Activated T-cell treated with anti-CD3 and anti-CD28 coated beads, Interleukin-2, amount 50 U/mL, for 72 hours (primary cell): ENCODE results near the gene SAMD14. TPM values are rescaled to one million over a fixed set of nuclear protein-coding genes. Genes with fewer than 3 reads are reported as not detected.

Source experiments
- ATAC-seq, 2 donors: fragments of 150-1000 bp; cut with Tn5 transposase; replicated peaks in 1 of 2; 2 replicates each; pipeline ENCODE4 v1.10.0; 2021; ENCODE audit warnings: moderate library complexity in 2 of 2, mild to moderate bottlenecking in 1 of 2
- DNase-seq, 2 donors: peaks; one replicate each; pipeline ENCODE4 v3.0.0; 2021 to 2022; ENCODE audit warnings: mixed read lengths in 1 of 2
- H3K27ac Mint-ChIP-seq: one replicate; pipeline ENCODE4 v1.8.0; 2022; ENCODE audit warnings: mild to moderate bottlenecking, moderate library complexity, mixed read lengths
- H3K27me3 Mint-ChIP-seq: one replicate; pipeline ENCODE4 v1.8.0; 2022; ENCODE audit warnings: low read depth, mixed read lengths
- H3K36me3 Mint-ChIP-seq, 2 donors: one replicate each; pipeline ENCODE4 v1.8.0; 2022; ENCODE audit warnings: mixed read lengths in 2 of 2, mild to moderate bottlenecking in 1 of 2; ENCODE audit not compliant: insufficient read depth in 2 of 2
- H3K4me1 Mint-ChIP-seq: one replicate; pipeline ENCODE4 v1.8.0; 2022; ENCODE audit warnings: low read depth, mixed read lengths
- H3K4me3 Mint-ChIP-seq, 2 donors: one replicate each; pipeline ENCODE4 v1.8.0; 2022; ENCODE audit warnings: mild to moderate bottlenecking in 2 of 2, mixed read lengths in 2 of 2, moderate library complexity in 2 of 2
- H3K9me3 Mint-ChIP-seq, 2 donors: one replicate each; pipeline ENCODE4 v1.8.0; 2022; ENCODE audit warnings: mixed read lengths in 2 of 2
- total RNA-seq, 2 donors: library from RNA; stranded (reverse); gene quantifications; one replicate each; pipeline ENCODE4 v1.2.3, GENCODE V29; 2022

SAMD14 gene
- total RNA-seq, 2 donors from 2014 or later, result 3.3 to 6.9 TPM

DNA sequence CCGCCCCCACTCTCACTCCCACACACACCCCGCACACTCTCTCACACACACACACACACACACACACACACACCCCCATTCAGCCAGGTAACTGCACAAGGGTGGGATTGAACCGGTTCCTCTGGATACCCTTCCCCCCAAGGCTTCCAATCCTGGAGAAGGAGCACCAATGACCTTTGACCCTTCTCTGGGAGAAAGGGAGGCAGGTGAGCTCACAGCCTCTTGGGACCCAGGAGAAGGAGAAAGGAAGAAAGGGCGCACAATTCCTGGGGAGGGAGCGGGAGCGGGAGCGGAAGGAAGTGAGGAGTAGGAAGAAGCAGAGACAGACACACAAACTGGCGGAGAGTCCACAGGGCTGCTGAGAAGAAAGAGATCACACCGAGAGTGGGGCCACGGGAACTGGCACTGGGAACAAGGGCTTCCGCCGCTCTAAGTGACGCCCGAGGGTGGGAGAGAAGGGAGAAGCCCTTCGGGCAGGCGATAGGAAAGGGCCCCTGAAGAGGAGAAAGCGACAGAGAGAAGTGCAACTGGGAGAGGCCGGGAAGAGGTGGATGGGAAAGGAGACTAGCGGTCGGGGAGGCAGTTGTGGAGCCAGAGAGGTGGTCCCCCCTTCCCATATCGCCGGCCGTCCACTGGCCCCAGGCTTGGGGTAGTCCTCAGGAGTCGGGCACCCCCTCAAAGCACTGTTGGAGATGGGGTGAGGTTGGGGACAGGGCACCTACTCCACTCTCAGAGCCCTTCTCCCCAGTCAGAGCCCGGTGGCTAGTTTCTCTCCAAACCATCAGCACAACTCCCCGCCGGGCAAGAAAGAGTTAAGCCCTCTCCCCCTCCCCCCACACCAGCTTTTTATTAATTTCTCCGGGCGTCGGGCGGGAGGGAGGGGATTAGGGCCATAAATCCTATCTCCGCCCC lies 1.3 kb downstream of the SAMD14 start:
- Mint-ChIP-seq H3K4me3 (peak overlapping the region; percentile 55 to 70), H3K36me3 (peaks cover 3% of the 10 kb centered on the region in 2 donors), H3K27me3 (peaks cover 22% of the 10 kb centered on the region), H3K4me1 (peaks cover 31% of the 10 kb centered on the region), H3K27ac (peak overlapping the region; percentile 5), H3K9me3 (no peaks in the 10 kb centered on the region)
- DNase-seq (no peak), ATAC-seq (no peak)

DNA sequence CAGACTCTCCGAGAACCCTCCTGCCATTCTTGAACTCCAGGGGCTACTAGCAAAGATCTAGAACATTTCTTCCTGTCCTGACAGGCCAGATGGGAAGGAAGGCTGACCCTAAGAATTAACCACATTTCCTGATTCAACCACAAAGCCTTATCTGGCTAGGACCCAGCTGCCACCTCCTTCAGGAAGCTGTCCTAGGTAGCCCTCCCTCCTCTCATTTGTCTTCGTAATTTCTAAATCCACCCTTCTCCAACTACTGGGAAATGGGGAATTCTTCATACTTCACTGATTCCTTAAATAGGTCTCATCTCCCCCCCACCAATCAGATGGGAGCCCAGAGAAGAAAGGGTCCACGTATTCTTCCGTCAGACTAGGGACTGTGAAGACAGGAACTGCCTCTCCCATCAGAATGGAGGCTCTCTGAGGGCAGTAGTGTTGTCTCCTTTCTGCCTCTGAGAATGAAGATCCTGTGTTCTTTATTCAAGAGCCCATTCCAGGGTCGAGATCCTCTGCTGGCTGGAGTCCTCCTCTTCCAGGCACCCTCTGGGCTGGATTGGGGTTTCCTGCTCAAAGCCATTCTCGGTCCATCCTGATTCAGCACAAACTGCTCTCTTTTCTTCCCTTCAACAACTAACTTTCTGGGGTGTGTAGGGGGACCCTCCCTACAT lies 2.1 kb downstream of the SAMD14 start:
- Mint-ChIP-seq H3K4me3 (no peak overlapping the region), H3K27me3 (peaks cover 22% of the 10 kb centered on the region), H3K9me3 (no peaks in the 10 kb centered on the region), H3K36me3 (peaks cover 0 to 3% of the 10 kb centered on the region in 2 donors), H3K4me1 (peaks cover 31% of the 10 kb centered on the region), H3K27ac (peak overlapping the region; percentile 32)
- no peak for ATAC-seq
- no peak for DNase-seq

DNA sequence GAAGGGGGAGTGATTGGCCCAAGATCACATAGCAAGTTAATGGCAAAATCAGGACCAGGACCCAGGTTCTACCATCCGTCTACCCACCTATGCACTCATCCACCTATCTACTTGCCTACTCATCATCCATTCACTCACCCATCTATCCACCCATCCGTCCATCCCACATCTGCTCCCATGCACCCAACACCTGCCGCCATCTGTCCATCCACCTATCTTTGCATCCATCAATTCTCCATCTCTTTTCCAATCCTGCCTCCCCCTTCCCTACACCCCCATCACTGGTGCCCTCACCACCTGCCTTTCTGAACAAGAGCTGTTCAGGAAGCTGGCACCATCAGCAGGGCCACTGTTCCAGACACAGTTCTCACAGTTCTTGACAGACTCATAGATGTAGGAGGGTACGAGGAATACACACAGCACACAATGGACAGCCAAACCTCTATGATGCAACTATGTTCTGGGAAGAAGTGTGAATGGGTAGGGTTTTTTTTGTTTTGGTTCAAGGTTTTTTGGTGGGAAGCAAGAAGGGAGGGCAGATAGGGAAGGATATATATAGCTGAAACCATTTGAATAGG lies 4.5 kb downstream of the SAMD14 start:
- Mint-ChIP-seq H3K4me3 (no peak overlapping the region), H3K4me1 (peaks cover 12% of the 10 kb centered on the region), H3K36me3 (peaks cover 0 to 3% of the 10 kb centered on the region in 2 donors), H3K27ac (no peak overlapping the region), H3K9me3 (no peaks in the 10 kb centered on the region), H3K27me3 (peaks cover 16% of the 10 kb centered on the region)
- no peak for DNase-seq
- ATAC-seq, result no peak

DNA sequence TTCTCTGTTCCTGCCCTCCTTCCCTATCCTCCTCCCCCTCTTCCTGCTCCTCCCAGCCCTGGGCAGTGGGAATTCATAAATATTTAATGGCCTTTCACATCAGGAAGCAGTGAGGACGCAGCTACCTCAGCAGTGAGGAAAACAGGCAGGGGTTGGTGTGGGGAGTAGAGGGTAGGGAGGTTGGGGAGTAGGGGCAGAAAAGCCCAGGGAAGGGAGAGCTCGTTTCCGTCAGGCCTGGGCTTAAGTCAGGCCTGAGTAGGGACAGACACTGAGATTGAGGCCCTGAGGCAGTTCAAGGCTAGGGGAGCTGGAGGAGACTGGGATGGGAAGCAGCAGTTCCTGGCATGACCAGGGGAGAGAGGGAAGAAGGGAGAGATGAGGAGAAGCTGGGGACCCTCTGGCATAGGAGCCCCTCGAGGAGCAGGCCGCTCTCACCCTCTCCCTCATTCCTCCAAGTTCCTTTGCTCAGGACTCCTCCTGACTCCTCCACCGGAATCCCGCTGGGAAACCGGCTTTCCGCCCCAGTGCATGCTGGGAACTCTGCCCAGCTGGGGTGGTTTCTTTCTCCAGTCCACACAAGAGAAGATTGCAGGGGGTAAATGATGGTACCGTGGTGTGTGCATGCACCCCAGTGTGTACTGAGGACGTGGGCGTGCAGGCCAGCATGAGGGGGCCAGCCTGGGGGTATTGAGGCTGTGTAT lies 6.2 kb downstream of the SAMD14 start:
- Mint-ChIP-seq H3K27ac (no peak overlapping the region), H3K27me3 (peaks cover 26% of the 10 kb centered on the region), H3K4me1 (peaks cover 10% of the 10 kb centered on the region), H3K9me3 (no peaks in the 10 kb centered on the region), H3K36me3 (peaks cover 0 to 3% of the 10 kb centered on the region in 2 donors), H3K4me3 (no peak overlapping the region)
- ATAC-seq (no peak), DNase-seq (no peak)

DNA sequence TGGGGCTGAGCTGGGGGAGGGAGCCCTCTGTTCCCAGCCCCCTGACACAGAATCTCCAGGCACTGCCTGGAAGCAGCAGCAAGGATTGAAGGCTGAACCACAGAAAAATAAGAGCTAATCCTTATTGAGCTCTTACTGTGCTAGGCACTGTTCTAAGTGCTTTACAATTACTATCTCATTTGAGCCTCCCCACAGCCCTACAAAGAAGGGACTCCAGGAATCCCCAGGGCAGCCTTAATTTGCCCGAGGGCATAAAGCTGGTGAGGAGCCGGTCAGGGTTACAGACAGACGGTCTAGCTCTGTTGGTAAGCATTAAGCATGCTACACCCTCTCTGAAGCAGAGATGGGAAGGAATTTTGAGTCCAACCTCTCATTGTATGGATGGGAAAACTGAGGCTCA lies 7.0 kb downstream of the SAMD14 start:
- Mint-ChIP-seq H3K9me3 (no peaks in the 10 kb centered on the region), H3K4me1 (peaks cover 2% of the 10 kb centered on the region), H3K36me3 (no peaks in the 10 kb centered on the region), H3K27ac (no peak overlapping the region), H3K27me3 (peaks cover 26% of the 10 kb centered on the region), H3K4me3 (no peak overlapping the region)
- DNase-seq, result no peak
- ATAC-seq, result no peak

DNA sequence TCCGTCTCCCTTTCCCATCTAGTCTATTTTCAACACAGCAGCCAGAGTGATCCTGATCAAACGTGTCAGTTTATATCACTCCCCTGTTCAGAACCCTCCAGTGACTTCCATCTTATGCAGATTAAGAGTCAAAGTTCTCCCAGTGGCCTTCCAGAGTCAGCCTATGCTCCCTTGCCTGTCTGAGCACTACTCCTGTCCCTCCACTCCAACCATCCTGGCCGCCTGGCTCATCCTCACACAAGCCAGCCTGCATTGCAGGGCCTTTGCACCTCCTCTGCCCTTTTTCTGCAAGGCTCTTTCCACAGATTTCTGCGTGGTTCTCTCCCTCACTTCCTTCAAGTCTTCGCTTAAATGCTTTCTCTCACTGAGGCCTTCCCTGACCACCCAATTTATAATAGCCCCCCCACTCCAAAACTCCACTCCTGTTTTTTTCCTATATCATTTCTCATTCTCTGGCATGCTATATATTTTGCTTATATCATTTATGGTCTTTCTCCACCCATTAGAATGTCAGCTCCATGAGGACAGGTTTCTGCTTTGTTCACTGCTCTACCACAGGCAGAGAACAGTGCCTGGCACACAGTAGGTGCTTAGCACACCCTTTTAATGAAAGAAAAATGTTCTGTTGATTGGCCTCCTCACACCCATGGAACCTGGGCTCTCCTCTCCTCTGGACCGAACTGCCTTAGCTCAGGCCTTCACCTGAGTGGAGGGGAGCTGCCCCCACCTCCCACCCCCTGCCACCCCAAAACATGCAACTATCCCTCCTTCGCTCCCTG lies 9.3 kb downstream of the SAMD14 start:
- Mint-ChIP-seq H3K9me3 (no peaks in the 10 kb centered on the region), H3K4me1 (peaks cover 9% of the 10 kb centered on the region), H3K36me3 (no peaks in the 10 kb centered on the region), H3K27ac (no peak overlapping the region), H3K27me3 (peaks cover 43% of the 10 kb centered on the region), H3K4me3 (no peak overlapping the region)
- no peak for DNase-seq
- no peak for ATAC-seq

DNA sequence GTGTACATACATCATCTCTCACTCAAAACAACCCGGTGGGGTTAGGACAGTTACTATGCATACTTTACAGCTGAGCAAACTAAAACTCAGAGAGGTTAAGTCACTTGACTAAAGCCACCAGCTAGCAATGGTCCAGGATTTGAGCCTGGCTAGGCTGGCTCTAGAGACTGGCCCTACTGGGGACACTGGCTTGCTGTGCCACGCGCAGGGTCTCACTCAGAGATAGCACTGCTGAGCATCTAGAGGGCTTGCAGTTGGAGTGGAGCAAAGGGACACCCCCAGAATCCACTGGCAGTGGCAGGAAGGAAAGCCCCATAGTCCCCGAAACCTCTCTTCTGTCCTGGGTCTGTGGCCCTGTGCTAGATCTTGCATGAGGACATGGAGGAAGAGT lies 11.1 kb downstream of the SAMD14 start:
- H3K36me3 Mint-ChIP-seq, result peaks cover 0 to 2% of the 10 kb centered on the region in 2 donors
- ATAC-seq (no peak), DNase-seq (no peak)
- peaks cover 52% of the 10 kb centered on the region for H3K27me3 Mint-ChIP-seq
- no peak overlapping the region for H3K27ac Mint-ChIP-seq
- no peak overlapping the region for H3K4me3 Mint-ChIP-seq
- peaks cover 17% of the 10 kb centered on the region for H3K4me1 Mint-ChIP-seq
- H3K9me3 Mint-ChIP-seq, result no peaks in the 10 kb centered on the region

DNA sequence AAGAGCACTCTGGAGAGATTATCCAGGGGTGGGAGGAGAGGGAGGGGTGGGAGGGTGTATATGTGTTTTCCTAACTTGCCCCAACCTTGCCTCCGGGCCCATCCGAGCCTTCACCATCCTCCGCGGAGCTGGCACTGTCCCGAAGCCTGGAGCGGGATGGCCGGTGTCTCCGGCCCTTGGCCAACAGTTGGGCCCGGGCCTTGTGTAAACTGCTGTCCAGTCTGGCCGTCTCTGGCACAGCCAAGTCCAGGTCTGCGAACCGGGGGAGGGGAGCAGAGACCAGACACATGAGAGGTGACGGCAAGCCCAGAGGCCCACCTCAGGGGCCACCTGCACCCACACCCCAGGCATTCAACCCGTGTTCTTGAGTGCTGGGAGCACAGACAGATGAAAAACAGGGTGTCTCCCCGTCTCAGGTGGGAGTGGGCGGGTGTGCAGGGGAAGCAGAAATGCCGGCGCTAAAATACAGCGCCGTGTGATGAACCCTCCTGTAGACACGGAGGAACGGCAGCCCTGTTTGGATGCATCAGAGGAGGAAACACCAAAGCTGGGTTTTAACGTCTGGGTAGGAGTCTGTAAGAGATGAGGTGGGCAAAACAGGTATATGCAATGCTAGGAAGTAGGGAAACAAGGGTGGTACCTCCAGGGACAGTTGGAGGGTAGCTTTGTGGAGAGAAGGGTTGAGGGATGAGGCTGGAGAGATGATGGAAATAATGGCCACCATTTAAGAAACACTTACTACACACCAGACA lies 11.7 kb downstream of the SAMD14 start:
- Mint-ChIP-seq H3K9me3 (no peaks in the 10 kb centered on the region), H3K36me3 (peaks cover 0 to 2% of the 10 kb centered on the region in 2 donors), H3K27ac (no peak overlapping the region), H3K4me1 (peaks cover 17% of the 10 kb centered on the region), H3K27me3 (peaks cover 52% of the 10 kb centered on the region), H3K4me3 (peak overlapping the region in 1 of 2 donors; percentile 5)
- ATAC-seq (no peak), DNase-seq (no peak)

DNA sequence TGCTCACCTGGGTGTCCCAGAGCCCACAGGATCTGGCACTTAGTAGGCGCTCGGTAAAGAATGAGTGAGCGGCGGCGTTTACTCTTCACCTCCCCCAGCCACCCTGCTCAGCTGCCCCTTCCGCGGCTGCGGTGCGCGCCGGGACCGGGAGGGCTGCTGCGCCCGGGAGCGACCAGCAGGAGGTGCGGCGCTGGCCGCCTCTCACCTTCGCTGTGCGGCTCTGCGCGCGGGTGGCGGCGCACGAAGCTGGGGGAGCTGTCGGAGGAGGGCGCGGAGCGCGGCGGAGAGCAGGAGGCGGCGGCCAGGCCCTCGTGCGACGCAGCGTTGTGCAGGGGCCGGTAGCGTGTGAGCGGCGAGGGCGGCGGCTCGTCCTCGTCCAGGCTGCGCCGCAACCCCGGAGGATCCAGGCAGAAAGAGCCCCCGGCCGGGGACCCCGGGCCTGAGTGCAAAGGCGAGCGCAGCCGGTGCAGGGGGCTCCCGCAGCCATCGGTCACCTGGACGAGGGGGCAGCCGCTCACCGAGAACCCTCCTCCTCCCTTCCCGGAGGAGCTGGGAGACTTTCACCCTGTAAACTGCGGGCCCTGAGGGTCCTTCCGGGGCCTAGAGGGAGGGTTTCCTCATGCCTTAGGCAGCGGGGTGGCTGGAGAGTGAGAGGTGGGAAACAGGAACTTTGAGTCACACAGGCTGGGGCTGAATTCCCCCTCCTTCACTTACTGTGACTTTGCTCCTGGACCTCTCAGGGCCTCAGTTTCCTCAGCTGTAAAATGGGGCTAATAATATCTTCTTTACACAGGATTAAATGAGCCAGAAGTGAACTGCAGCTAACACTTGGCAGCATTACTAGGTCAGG lies 12.5 kb downstream of the SAMD14 start:
- peaks cover 52% of the 10 kb centered on the region for H3K27me3 Mint-ChIP-seq
- H3K27ac Mint-ChIP-seq, result no peak overlapping the region
- peak; percentile 77 to 79 for DNase-seq
- no peaks in the 10 kb centered on the region for H3K9me3 Mint-ChIP-seq
- peak; percentile 91 for ATAC-seq
- H3K36me3 Mint-ChIP-seq, result peaks cover 0 to 2% of the 10 kb centered on the region in 2 donors
- peaks cover 17% of the 10 kb centered on the region for H3K4me1 Mint-ChIP-seq
- H3K4me3 Mint-ChIP-seq, result peak overlapping the region; percentile 66 to 78

DNA sequence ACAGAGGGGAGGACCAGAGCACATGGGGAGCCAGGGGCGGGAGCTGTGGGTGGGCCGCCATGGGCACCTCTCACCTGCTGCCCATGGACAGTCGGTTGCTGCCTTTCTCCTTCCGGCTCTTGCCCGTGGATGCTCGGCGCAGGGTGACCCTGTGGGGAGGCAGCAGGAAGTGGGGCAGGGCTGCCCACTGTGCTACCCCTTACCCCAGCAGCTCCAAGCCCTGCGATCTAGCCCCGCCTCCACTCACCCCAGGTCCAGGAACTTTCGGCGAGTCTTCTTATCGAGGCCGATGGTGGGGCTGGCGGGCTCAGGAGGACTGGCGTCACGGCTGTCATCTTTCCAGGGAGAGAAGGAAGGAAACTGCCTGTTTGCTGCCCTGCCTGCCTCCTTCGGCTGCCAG lies 14.2 kb downstream of the SAMD14 start:
- Mint-ChIP-seq H3K27ac (no peak overlapping the region), H3K4me1 (peaks cover 17% of the 10 kb centered on the region), H3K27me3 (peaks cover 52% of the 10 kb centered on the region), H3K4me3 (no peak overlapping the region), H3K9me3 (no peaks in the 10 kb centered on the region), H3K36me3 (peaks cover 0 to 2% of the 10 kb centered on the region in 2 donors)
- ATAC-seq, result no peak
- no peak for DNase-seq

DNA sequence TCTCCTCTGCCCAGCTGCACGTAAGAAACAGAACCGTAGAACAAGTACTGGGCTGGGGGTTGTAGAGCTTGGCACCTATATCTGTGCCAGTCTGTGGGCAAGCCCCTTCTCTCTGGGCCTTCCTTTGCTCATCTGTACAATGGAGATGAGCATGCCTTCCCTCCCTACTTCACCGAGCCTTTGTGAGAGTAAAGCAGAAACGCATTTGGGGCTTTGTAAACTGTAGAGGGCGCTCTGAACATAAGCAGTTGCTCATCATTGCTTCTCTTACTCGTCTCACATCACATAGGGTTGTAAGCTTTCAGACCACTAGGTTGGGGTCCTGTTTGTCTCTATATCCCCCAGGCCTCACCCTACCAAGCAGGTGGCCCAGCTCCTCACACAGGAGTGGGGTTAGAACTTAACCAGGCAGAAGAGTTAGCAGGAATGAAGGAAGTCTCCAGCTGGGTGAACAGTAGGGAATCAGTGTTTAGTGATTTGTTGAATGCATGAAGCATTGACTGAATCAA lies 15.1 kb downstream of the SAMD14 start:
- Mint-ChIP-seq H3K36me3 (peaks cover 0 to 2% of the 10 kb centered on the region in 2 donors), H3K27ac (no peak overlapping the region), H3K4me1 (peaks cover 17% of the 10 kb centered on the region), H3K9me3 (no peaks in the 10 kb centered on the region), H3K27me3 (peaks cover 47% of the 10 kb centered on the region), H3K4me3 (no peak overlapping the region)
- ATAC-seq (peak; percentile 42), DNase-seq (peak; percentile 54 to 55)
